Heart left ventricle (tissue), 13 donors: Measurements from ENCODE around the gene AIG1.

Source experiments
- CTCF ChIP-seq, 12 donors: fragments of 200-600 bp; sonication (generic) in 4 of 12; IDR thresholded peaks; one replicate each; pipeline versions ENCODE4 v1.5.0 to v1.8.0; 2018 to 2022; ENCODE audit warnings: antibody characterized with exemption in 12 of 12, mild to moderate bottlenecking in 5 of 12
- POLR2A ChIP-seq, 2 donors: fragments of 450-650 bp; IDR thresholded peaks; one replicate each; pipeline ENCODE4 v1.6.1; 2017; ENCODE audit warnings: antibody characterized with exemption in 2 of 2, mild to moderate bottlenecking in 2 of 2, moderate library complexity in 2 of 2
- donor health status: ischemic (EF 13 %, LVEDD 7.1; RV severe dilation, severe dysfunction).
- donor health status: DM: no; HTN: yes; CAD: no.
- donor health status: DM: no; HTN: no; CAD: no.
- donor health status: ischemic (EF 25% LVEDD 6.9; RV normal size, moderate dysfunction).
- donor health status: ischemic (EF 25% LVEDD 5.7; RV mildly dilated, moderate dysfunction).
- donor health status: ischemic (EF 35%, LVEDD 5.7; RV mildly dilated, moderate dysfunction).
- donor health status: nonischemic (EF 11% LVEDD 7.7; RV severe dilation, severe dysfunction).
- donor health status: DM: yes; HTN: yes; CAD: no.
- donor health status: PGD.
- donor health status: ischemic (EF 29% LVEDD 5.4; RV normal size, mild dysfunction).
- donor health status: nonischemic (EF 23%, LVEDD 6.1; RV moderate dilation, normal function).

- no peak for TF ChIP-seq CTCF (IDR thresholded peaks at IDR 0.05)
- no peak for TF ChIP-seq POLR2A (IDR thresholded peaks at IDR 0.05)
Observed at GRCh38 chr6:143183666-143184065, 123.0 kb downstream of the AIG1 start.
